Lower lobe of right lung (tissue), 2 donors: ENCODE results near the gene TRH. TPM values are rescaled to one million over a fixed set of nuclear protein-coding genes. Genes with fewer than 3 reads are reported as not detected.
"Not testable (repeated sequence)": the region's sequence is repeated elsewhere in the genome, so short reads cannot be mapped to it uniquely, and the experiment has no call there.

Source experiments
- ATAC-seq, 2 donors: fragments of 200-7000 bp; cut with Tn5 transposase; one replicate each; pipeline ENCODE4 v1.9.1; 2020 to 2022; ENCODE audit warnings: mild to moderate bottlenecking in 2 of 2, moderate library complexity in 2 of 2
- DNase-seq: peaks from one replicate; pipeline ENCODE4 v3.0.0-alpha.2; 2020
- H3K27ac ChIP-seq: fragments of 200-600 bp; one replicate; pipeline ENCODE4 v1.8.0; 2022
- H3K27me3 ChIP-seq: fragments of 200-600 bp; one replicate; pipeline ENCODE4 v1.8.0; 2022; ENCODE audit warnings: low read depth
- H3K36me3 ChIP-seq: fragments of 200-600 bp; one replicate; pipeline ENCODE4 v1.8.0; 2022; ENCODE audit warnings: mild to moderate bottlenecking
- H3K4me1 ChIP-seq: fragments of 200-600 bp; one replicate; pipeline ENCODE4 v1.8.0; 2022
- H3K4me3 ChIP-seq: fragments of 200-600 bp; one replicate; pipeline ENCODE4 v1.8.0; 2022; ENCODE audit warnings: mild to moderate bottlenecking
- H3K9me3 ChIP-seq: fragments of 200-600 bp; one replicate; pipeline ENCODE4 v1.8.0; 2022
- CTCF ChIP-seq: fragments of 200-600 bp; IDR thresholded peaks from one replicate; pipeline ENCODE4 v1.8.0; 2022; ENCODE audit warnings: antibody characterized with exemption, mild to moderate bottlenecking
- intact Hi-C: fragments of 100-400 bp; cut with DNase I; formaldehyde crosslinking; loops from one replicate; pipeline ENCODE4 v1.11.0; 2022
- total RNA-seq: library from RNA; stranded (reverse); fragmentation: NEBNext Ultra II Directional; extraction: Animal tissue kit (Norgen Biotek cat#: 25700); gene quantifications from one replicate; pipeline ENCODE4 v1.2.1, GENCODE V29; 2021
- donor health status: DM: no; HTN: yes; CAD: no; lungs with severe emphysema.

The TRH gene
- total RNA-seq, 1 donor from 2014 or later = not detected

- Histone ChIP-seq H3K27me3 (peaks cover 5% of the 10 kb centered on the region), H3K4me1 (no peaks in the 10 kb centered on the region), H3K9me3 (no peaks in the 10 kb centered on the region), H3K36me3 (no peaks in the 10 kb centered on the region), H3K27ac (no peak overlapping the region), H3K4me3 (no peak overlapping the region)
- ATAC-seq = no peak
- intact Hi-C loops = no loop called here
- TF ChIP-seq CTCF = no peak
- DNase-seq = no peak
Measured at GRCh38 chr3:129992781-129993180, 18.3 kb downstream of the TRH start.

GRCh38 chr3:129994883-129995559, 20.5 kb downstream of the TRH start:
- Histone ChIP-seq H3K36me3 (no peaks in the 10 kb centered on the region), H3K4me3 (no peak overlapping the region), H3K27ac (no peak overlapping the region), H3K9me3 (no peaks in the 10 kb centered on the region), H3K4me1 (no peaks in the 10 kb centered on the region), H3K27me3 (peaks cover 5% of the 10 kb centered on the region)
- intact Hi-C loops = no loop called here
- no peak for TF ChIP-seq CTCF
- no peak for DNase-seq
- no peak for ATAC-seq

DNA sequence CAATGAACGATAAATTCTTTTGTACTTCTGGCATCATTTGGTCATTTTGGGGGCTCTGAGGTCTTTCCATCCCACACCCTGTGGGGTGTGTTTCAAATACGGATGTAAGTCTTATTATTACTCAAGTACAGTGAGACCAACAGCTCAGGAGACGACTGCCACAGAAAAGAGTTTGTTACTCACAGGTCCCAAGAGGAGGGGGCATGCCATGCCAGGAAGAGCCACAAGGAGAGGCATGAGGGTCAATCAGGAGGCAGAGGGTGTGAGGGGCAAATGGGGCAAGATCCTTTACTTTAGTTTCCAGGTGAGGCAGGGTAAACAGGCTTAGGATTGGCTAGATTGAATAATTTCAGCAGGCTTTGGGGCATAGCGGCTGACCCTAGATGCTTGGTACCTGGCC, 21.6 kb downstream of the TRH start:
- H3K9me3 ChIP-seq = no peaks in the 10 kb centered on the region
- H3K36me3 ChIP-seq = no peaks in the 10 kb centered on the region
- peaks cover 5% of the 10 kb centered on the region for H3K27me3 ChIP-seq
- intact Hi-C loops = no loop called here
- no peak for ATAC-seq
- DNase-seq = no peak
- no peaks in the 10 kb centered on the region for H3K4me1 ChIP-seq
- no peak overlapping the region for H3K4me3 ChIP-seq
- no peak overlapping the region for H3K27ac ChIP-seq
- TF ChIP-seq CTCF = no peak

- DNase-seq, H3K36me3 ChIP-seq, intact Hi-C loops, ATAC-seq, H3K4me3 ChIP-seq, H3K9me3 ChIP-seq, H3K27ac ChIP-seq, H3K4me1 ChIP-seq, H3K27me3 ChIP-seq: not testable (repeated sequence)
Measured at GRCh38 chr3:129999176-129999575, 24.7 kb downstream of the TRH start.

GRCh38 chr3:130002666-130003598, 28.4 kb downstream of the TRH start:
- H3K4me1 ChIP-seq, H3K36me3 ChIP-seq, H3K27me3 ChIP-seq, intact Hi-C loops, H3K27ac ChIP-seq, H3K9me3 ChIP-seq: not testable (repeated sequence)
- TF ChIP-seq CTCF = peak; percentile 55
- H3K4me3 ChIP-seq = peak overlapping the region; percentile 49
- ATAC-seq (peak in 1 of 2 donors; percentile 60), DNase-seq (peak; percentile 68)

DNA sequence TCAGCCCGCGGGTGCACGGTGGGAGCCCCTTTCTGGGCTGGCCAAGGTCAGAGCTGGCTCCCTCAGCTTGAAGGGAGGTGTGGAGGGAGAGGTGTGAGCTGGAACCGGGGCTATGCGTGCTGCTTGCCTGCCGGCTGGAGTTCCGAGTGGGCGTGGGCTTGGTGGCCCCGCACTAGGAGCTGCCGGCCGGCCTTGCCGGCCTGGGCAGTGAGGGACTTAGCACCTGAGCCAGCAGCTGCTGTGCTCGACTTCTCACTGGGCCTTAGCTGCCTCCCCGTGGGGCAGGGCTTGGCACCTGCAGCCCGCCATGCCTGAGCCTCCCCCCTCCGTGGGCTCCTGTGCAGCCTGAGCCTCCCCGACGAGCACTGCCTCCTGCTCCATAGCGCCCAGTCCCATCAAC, 36.0 kb downstream of the TRH start:
- Histone ChIP-seq H3K27me3 (no peaks in the 10 kb centered on the region), H3K27ac (no peak overlapping the region), H3K4me3 (no peak overlapping the region), H3K9me3 (no peaks in the 10 kb centered on the region), H3K4me1 (no peaks in the 10 kb centered on the region), H3K36me3 (no peaks in the 10 kb centered on the region)
- ATAC-seq (no peak), DNase-seq (no peak)
- intact Hi-C loops = no loop called here
- TF ChIP-seq CTCF = no peak

GRCh38 chr3:130012108-130012507, 37.6 kb downstream of the TRH start:
- DNase-seq, H3K4me1 ChIP-seq, H3K9me3 ChIP-seq, ATAC-seq, H3K4me3 ChIP-seq, intact Hi-C loops, H3K27ac ChIP-seq, H3K27me3 ChIP-seq, H3K36me3 ChIP-seq: not testable (repeated sequence)

- H3K4me1 ChIP-seq, ATAC-seq, DNase-seq, H3K27ac ChIP-seq, H3K36me3 ChIP-seq, intact Hi-C loops, H3K4me3 ChIP-seq, H3K27me3 ChIP-seq, H3K9me3 ChIP-seq: not testable (repeated sequence)
Measured at GRCh38 chr3:130013246-130013645, 38.7 kb downstream of the TRH start.
